ENCODE measurements around the gene RNF32. TPM values are rescaled to one million over a fixed set of nuclear protein-coding genes. Genes with fewer than 3 reads are reported as not detected.

RNF32 gene
- total RNA-seq, 1 experiment from 2014 or later: 2.2 TPM

- Histone ChIP-seq H3K4me1 (replicated peaks; ENCODE audit: insufficient read depth) (no peaks in the 10 kb centered on the region), H3K4me2 (no peak overlapping the region), H2AFZ (no peak overlapping the region), H3K9me3 (ENCODE audit: insufficient read depth, low read depth) (no peaks in the 10 kb centered on the region), H3K79me2 (ENCODE audit: low read depth) (no peaks in the 10 kb centered on the region), H3F3A (ENCODE audit: insufficient read depth, low read depth) (no peaks in the 10 kb centered on the region; the same call in 1 of the 2 replicates), H3K27ac (no peak overlapping the region), H4K20me1 (ENCODE audit: insufficient read depth) (no peaks in the 10 kb centered on the region), H3K27me3 (ENCODE audit: insufficient read depth, low read depth) (no peaks in the 10 kb centered on the region), H3K9me2 (ENCODE audit: insufficient read depth) (no peaks in the 10 kb centered on the region), H3K4me3 (no peak overlapping the region), H3K36me3 (ENCODE audit: low read depth) (no peaks in the 10 kb centered on the region)
- POLR2A ChIA-PET (ENCODE audit: unreplicated experiment): no interaction called here
- TF ChIP-seq EZH2 (IDR thresholded peaks at IDR 0.05; ENCODE audit: low read depth): no peak
- TF ChIP-seq, protein P1, sequence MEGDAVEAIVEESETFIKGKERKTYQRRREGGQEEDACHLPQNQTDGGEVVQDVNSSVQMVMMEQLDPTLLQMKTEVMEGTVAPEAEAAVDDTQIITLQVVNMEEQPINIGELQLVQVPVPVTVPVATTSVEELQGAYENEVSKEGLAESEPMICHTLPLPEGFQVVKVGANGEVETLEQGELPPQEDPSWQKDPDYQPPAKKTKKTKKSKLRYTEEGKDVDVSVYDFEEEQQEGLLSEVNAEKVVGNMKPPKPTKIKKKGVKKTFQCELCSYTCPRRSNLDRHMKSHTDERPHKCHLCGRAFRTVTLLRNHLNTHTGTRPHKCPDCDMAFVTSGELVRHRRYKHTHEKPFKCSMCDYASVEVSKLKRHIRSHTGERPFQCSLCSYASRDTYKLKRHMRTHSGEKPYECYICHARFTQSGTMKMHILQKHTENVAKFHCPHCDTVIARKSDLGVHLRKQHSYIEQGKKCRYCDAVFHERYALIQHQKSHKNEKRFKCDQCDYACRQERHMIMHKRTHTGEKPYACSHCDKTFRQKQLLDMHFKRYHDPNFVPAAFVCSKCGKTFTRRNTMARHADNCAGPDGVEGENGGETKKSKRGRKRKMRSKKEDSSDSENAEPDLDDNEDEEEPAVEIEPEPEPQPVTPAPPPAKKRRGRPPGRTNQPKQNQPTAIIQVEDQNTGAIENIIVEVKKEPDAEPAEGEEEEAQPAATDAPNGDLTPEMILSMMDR (conservative IDR thresholded peaks at IDR 0.05): no peak
- CTCF ChIA-PET: no interaction called here
- intact Hi-C loops (cut with micrococcal nuclease; ENCODE audit: unreplicated experiment): no loop called here
- BruUV-seq (replicated peaks): no TSS peak
- DNase-seq: no peak
Measured at GRCh38 chr7:156657681-156658080, 17.1 kb downstream of the RNF32 start.

DNA sequence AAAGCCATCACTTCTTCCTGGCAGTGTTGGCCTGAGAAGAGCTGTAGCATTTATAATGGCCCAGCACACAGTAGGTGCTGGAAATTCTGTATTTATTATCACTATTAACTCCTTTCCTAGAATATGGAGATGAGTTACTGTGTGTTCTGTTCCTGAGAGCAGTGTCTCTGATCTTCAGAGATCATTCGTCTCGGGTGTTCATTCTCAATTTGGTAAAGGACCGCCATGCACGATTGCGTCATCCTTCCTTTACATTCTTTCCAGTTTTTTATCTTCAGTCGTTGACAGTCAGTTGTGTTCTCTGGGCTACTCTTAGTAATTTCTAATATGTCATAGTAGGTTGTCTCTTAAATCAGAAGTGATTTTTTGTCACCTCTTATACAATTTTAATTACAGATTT lies 18.6 kb downstream of the RNF32 start:
- Histone ChIP-seq H3F3A (ENCODE audit: insufficient read depth, low read depth) (no peaks in the 10 kb centered on the region; the same call in 1 of the 2 replicates), H3K9me3 (ENCODE audit: insufficient read depth, low read depth) (no peaks in the 10 kb centered on the region), H3K4me2 (no peak overlapping the region), H4K20me1 (ENCODE audit: insufficient read depth) (no peaks in the 10 kb centered on the region), H3K79me2 (ENCODE audit: low read depth) (no peaks in the 10 kb centered on the region), H3K4me1 (replicated peaks; ENCODE audit: insufficient read depth) (no peaks in the 10 kb centered on the region), H3K4me3 (no peak overlapping the region), H3K9me2 (ENCODE audit: insufficient read depth) (no peaks in the 10 kb centered on the region), H3K27ac (no peak overlapping the region), H3K36me3 (ENCODE audit: low read depth) (no peaks in the 10 kb centered on the region), H2AFZ (no peak overlapping the region), H3K27me3 (ENCODE audit: insufficient read depth, low read depth) (no peaks in the 10 kb centered on the region)
- DNase-seq: no peak
- no peak for TF ChIP-seq EZH2 (IDR thresholded peaks at IDR 0.05; ENCODE audit: low read depth)
- TF ChIP-seq, protein P1 (conservative IDR thresholded peaks at IDR 0.05): no peak
- intact Hi-C loops (cut with micrococcal nuclease; ENCODE audit: unreplicated experiment): no loop called here
- BruUV-seq (replicated peaks): no TSS peak
- ChIA-PET CTCF (no interaction called here), POLR2A (ENCODE audit: unreplicated experiment) (no interaction called here)

GRCh38 chr7:156659961-156660360 lies 19.4 kb downstream of the RNF32 start:
- Histone ChIP-seq H4K20me1 (ENCODE audit: insufficient read depth) (no peaks in the 10 kb centered on the region), H3K4me1 (replicated peaks; ENCODE audit: insufficient read depth) (no peaks in the 10 kb centered on the region), H3K9me2 (ENCODE audit: insufficient read depth) (no peaks in the 10 kb centered on the region), H3K4me2 (no peak overlapping the region), H3K9me3 (ENCODE audit: insufficient read depth, low read depth) (no peaks in the 10 kb centered on the region), H3K36me3 (ENCODE audit: low read depth) (no peaks in the 10 kb centered on the region), H3K4me3 (no peak overlapping the region), H3K27ac (no peak overlapping the region), H3K27me3 (ENCODE audit: insufficient read depth, low read depth) (no peaks in the 10 kb centered on the region), H3K79me2 (ENCODE audit: low read depth) (no peaks in the 10 kb centered on the region), H2AFZ (no peak overlapping the region), H3F3A (ENCODE audit: insufficient read depth, low read depth) (no peaks in the 10 kb centered on the region; the same call in 1 of the 2 replicates)
- BruUV-seq (replicated peaks): no TSS peak
- intact Hi-C loops (cut with micrococcal nuclease; ENCODE audit: unreplicated experiment): no loop called here
- TF ChIP-seq, protein P1 (conservative IDR thresholded peaks at IDR 0.05): no peak
- CTCF ChIA-PET: no interaction called here
- no peak for DNase-seq
- POLR2A ChIA-PET (ENCODE audit: unreplicated experiment): no interaction called here

Data from PC-9 (cell line).